ENCODE measurements around the gene TMEM132E.

GRCh38 chr17:34634551-34635160 is 55.3 kb downstream of the TMEM132E start:
- TF ChIP-seq CTCF (IDR thresholded peaks at IDR 0.05) = no peak
- TF ChIP-seq ZFX (IDR thresholded peaks at IDR 0.05; ENCODE audit: borderline replicate concordance) = no peak

All from 22Rv1 (cell line).